ENCODE results near the gene METRN.

The METRN gene

GRCh38 chr16:678858-679813 lies 35.8 kb upstream of the METRN start:
- Histone ChIP-seq H3K4me2 (ENCODE audit: low read depth, low read length) (peak overlapping the region; percentile 59; the same call in 1 of the 2 replicates), H3F3A (ENCODE audit: insufficient read depth, low read length) (0 out of 2 replicates have a peak, but pooled peaks cover 4% of the 10 kb centered on the region), H3K9me2 (replicated peaks; ENCODE audit: insufficient read depth, low read length) (no peaks in the 10 kb centered on the region), H4K20me1 (ENCODE audit: insufficient read depth, low read length) (no peaks in the 10 kb centered on the region), H3K9ac (ENCODE audit: low read length) (no peak overlapping the region), H3K4me1 (ENCODE audit: low read length) (peaks cover 8% of the 10 kb centered on the region; the same call in 1 of the 2 replicates), H3K9me3 (replicated peaks; ENCODE audit: insufficient read depth, low read length) (no peaks in the 10 kb centered on the region), H3K27ac (ENCODE audit: low read length) (no peak overlapping the region), H2AFZ (ENCODE audit: low read length) (peak overlapping the region; percentile 58; the same call in 1 of the 2 replicates), H3K36me3 (replicated peaks; ENCODE audit: insufficient read depth, low read length) (no peaks in the 10 kb centered on the region), H3K79me2 (ENCODE audit: low read length) (peaks cover 32% of the 10 kb centered on the region), H3K4me3 (ENCODE audit: low read length) (no peak overlapping the region), H3K27me3 (replicated peaks; ENCODE audit: insufficient read depth, low read length) (no peaks in the 10 kb centered on the region)
- DNase-seq = no peak
- TF ChIP-seq CTCF (IDR thresholded peaks at IDR 0.05; ENCODE audit: low read length) (no peak), EZH2phosphoT487 (IDR thresholded peaks at IDR 0.05; ENCODE audit: low read length) (no peak), EZH2 (optimal IDR thresholded peaks at IDR 0.05; ENCODE audit: low read depth, low read length) (no peak)

GRCh38 chr16:679814-680624 lies 34.9 kb upstream of the METRN start, which contains the start of gene STUB1:
TSS of gene STUB1 (plus strand) at chr16:680410. CDS start at chr16:680526, 116 bp downstream.
- Histone ChIP-seq H3F3A (ENCODE audit: insufficient read depth, low read length) (0 out of 2 replicates have a peak, but pooled peaks cover 4% of the 10 kb centered on the region), H3K9me3 (replicated peaks; ENCODE audit: insufficient read depth, low read length) (no peaks in the 10 kb centered on the region), H3K36me3 (replicated peaks; ENCODE audit: insufficient read depth, low read length) (no peaks in the 10 kb centered on the region), H3K4me3 (ENCODE audit: low read length) (peak within 1 kb of the TSS; percentile 84), H4K20me1 (ENCODE audit: insufficient read depth, low read length) (no peaks in the 10 kb centered on the region), H3K79me2 (ENCODE audit: low read length) (peaks cover 32% of the 10 kb centered on the region), H3K9me2 (replicated peaks; ENCODE audit: insufficient read depth, low read length) (no peaks in the 10 kb centered on the region), H3K27me3 (replicated peaks; ENCODE audit: insufficient read depth, low read length) (no peaks in the 10 kb centered on the region), H3K4me2 (ENCODE audit: low read depth, low read length) (peak within 1 kb of the TSS; percentile 93), H3K9ac (ENCODE audit: low read length) (peak within 1 kb of the TSS; percentile 72), H2AFZ (ENCODE audit: low read length) (peak within 1 kb of the TSS; percentile 86), H3K4me1 (ENCODE audit: low read length) (peaks cover 8% of the 10 kb centered on the region; the same call in 1 of the 2 replicates), H3K27ac (ENCODE audit: low read length) (peak within 1 kb of the TSS; percentile 71; the same call in 1 of the 2 replicates)
- TF ChIP-seq CTCF (IDR thresholded peaks at IDR 0.05; ENCODE audit: low read length) (no peak), EZH2 (optimal IDR thresholded peaks at IDR 0.05; ENCODE audit: low read depth, low read length) (no peak), EZH2phosphoT487 (IDR thresholded peaks at IDR 0.05; ENCODE audit: low read length) (no peak)
- DNase-seq = peak; percentile 81

- Histone ChIP-seq H3K4me3 (ENCODE audit: low read length) (peak overlapping the region; percentile 84), H3K27me3 (replicated peaks; ENCODE audit: insufficient read depth, low read length) (no peaks in the 10 kb centered on the region), H4K20me1 (ENCODE audit: insufficient read depth, low read length) (no peaks in the 10 kb centered on the region), H3K4me1 (ENCODE audit: low read length) (peaks cover 8% of the 10 kb centered on the region; the same call in 1 of the 2 replicates), H3K4me2 (ENCODE audit: low read depth, low read length) (peak overlapping the region; percentile 93), H3K9me2 (replicated peaks; ENCODE audit: insufficient read depth, low read length) (no peaks in the 10 kb centered on the region), H3K27ac (ENCODE audit: low read length) (no peak overlapping the region; the same call in 1 of the 2 replicates), H3K9ac (ENCODE audit: low read length) (peak overlapping the region; percentile 69), H3K79me2 (ENCODE audit: low read length) (peaks cover 32% of the 10 kb centered on the region), H3K9me3 (replicated peaks; ENCODE audit: insufficient read depth, low read length) (no peaks in the 10 kb centered on the region), H3K36me3 (replicated peaks; ENCODE audit: insufficient read depth, low read length) (no peaks in the 10 kb centered on the region), H3F3A (ENCODE audit: insufficient read depth, low read length) (0 out of 2 replicates have a peak, but pooled peaks cover 4% of the 10 kb centered on the region), H2AFZ (ENCODE audit: low read length) (no peak overlapping the region)
- no peak for DNase-seq
- TF ChIP-seq CTCF (IDR thresholded peaks at IDR 0.05; ENCODE audit: low read length) (no peak), EZH2 (optimal IDR thresholded peaks at IDR 0.05; ENCODE audit: low read depth, low read length) (no peak), EZH2phosphoT487 (IDR thresholded peaks at IDR 0.05; ENCODE audit: low read length) (no peak)
Measured at GRCh38 chr16:680625-680945, 34.3 kb upstream of the METRN start.

Data from MM.1S (cell line).